Gastrocnemius medialis (tissue), 4 donors: ENCODE measurements around the gene CCDC146.

ENCODE experiments used
- POLR2A ChIP-seq, 2 donors: fragments of 450-650 bp; IDR thresholded peaks; one replicate each; pipeline ENCODE4 v1.6.1; 2017; ENCODE audit warnings: antibody characterized with exemption in 2 of 2, mild to moderate bottlenecking in 2 of 2, moderate library complexity in 2 of 2
- TF ChIP-seq, protein P1 (sequence below), 5 experiments: fragments of 450-650 bp in 3 of 5; fragments of 200-600 bp in 2 of 5; sonication (generic) in 2 of 5; IDR thresholded peaks in 4 of 5; conservative IDR thresholded peaks in 1 of 5; 1 replicate in 4 of 5; 2 replicates in 1 of 5; pipeline ENCODE4 v1.5.1; 2016 to 2019; ENCODE audit warnings: antibody characterized with exemption in 5 of 5, mild to moderate bottlenecking in 3 of 5, moderate library complexity in 3 of 5

DNA sequence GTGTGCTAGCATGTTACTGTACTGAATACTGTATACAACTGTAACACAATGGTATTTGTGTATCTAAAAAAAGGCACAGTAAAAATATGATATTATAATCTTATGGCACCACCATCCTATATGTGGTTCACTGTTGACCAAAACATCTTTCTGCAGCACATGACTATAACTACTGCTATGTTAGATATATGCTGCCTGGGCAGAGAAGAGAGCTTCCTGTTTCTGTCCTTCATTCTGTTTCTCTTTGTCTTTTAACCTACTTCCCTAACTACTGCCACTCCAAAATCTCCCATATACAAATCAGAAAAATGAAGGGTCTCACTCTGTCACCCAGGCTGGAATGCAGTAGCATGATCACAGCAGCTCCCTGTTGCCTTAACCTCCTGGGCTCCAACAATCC is 86.0 kb downstream of the CCDC146 start:
- no peak for TF ChIP-seq POLR2A (IDR thresholded peaks at IDR 0.05)
- TF ChIP-seq, protein P1, sequence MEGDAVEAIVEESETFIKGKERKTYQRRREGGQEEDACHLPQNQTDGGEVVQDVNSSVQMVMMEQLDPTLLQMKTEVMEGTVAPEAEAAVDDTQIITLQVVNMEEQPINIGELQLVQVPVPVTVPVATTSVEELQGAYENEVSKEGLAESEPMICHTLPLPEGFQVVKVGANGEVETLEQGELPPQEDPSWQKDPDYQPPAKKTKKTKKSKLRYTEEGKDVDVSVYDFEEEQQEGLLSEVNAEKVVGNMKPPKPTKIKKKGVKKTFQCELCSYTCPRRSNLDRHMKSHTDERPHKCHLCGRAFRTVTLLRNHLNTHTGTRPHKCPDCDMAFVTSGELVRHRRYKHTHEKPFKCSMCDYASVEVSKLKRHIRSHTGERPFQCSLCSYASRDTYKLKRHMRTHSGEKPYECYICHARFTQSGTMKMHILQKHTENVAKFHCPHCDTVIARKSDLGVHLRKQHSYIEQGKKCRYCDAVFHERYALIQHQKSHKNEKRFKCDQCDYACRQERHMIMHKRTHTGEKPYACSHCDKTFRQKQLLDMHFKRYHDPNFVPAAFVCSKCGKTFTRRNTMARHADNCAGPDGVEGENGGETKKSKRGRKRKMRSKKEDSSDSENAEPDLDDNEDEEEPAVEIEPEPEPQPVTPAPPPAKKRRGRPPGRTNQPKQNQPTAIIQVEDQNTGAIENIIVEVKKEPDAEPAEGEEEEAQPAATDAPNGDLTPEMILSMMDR (IDR thresholded peaks at IDR 0.05 in 4 of 5, conservative IDR thresholded peaks at IDR 0.05 in 1 of 5): no peak
